H1 (cell line): ENCODE measurements around the gene HTR3E. TPM values are rescaled to one million over a fixed set of nuclear protein-coding genes. Genes with fewer than 3 reads are reported as not detected.

Source experiments
- CTCF ChIA-PET: fragments of 300-600 bp; sonication (Branson Sonifier 250); formaldehyde crosslinking; loops from one replicate; lab custom pipeline; 2021; ENCODE audit not compliant: partially characterized antibody; lab: Charles Lee
- POLR2A ChIA-PET: fragments of 300-600 bp; sonication (Branson Sonifier 250); formaldehyde crosslinking; loops from one replicate; lab custom pipeline; 2021; ENCODE audit warnings: inconsistent platforms; ENCODE audit not compliant: partially characterized antibody; lab: Charles Lee
- DNase-seq, 2 experiments: peaks; one replicate each; pipeline versions ENCODE4 v3.0.0 to v3.0.0-alpha.2; 2010 to 2022; ENCODE audit warnings: low spot score in 2 of 2, low read depth in 1 of 2, mixed read lengths in 1 of 2
- FAIRE-seq: peaks from 2 replicates; lab custom pipeline; 2011; peaks lifted over from hg19 to GRCh38; lab: Jason Lieb, UNC
- H2AFZ ChIP-seq: 2 replicates; pipeline ENCODE4 v1.8.1; 2012; ENCODE audit warnings: low read length, inconsistent platforms
- H2AK5ac ChIP-seq: 2 replicates; pipeline ENCODE4 v1.6.1; 2013; ENCODE audit warnings: low read depth, low read length
- H2BK120ac ChIP-seq: replicated peaks from 2 replicates; pipeline ENCODE3; 2013; ENCODE audit warnings: low read depth, low read length, inconsistent platforms
- H2BK12ac ChIP-seq: 2 replicates; pipeline ENCODE4 v1.6.1; 2013; ENCODE audit warnings: low read depth, low read length
- H2BK15ac ChIP-seq: 2 replicates; pipeline ENCODE4 v1.6.1; 2013; ENCODE audit warnings: low read length
- H2BK20ac ChIP-seq: 2 replicates; pipeline ENCODE4 v1.6.1; 2013; ENCODE audit warnings: low read length
- H2BK5ac ChIP-seq: 2 replicates; pipeline ENCODE4 v1.6.1; 2013; ENCODE audit warnings: low read depth, low read length
- H3K14ac ChIP-seq: 2 replicates; pipeline ENCODE4 v1.6.1; 2013; ENCODE audit warnings: inconsistent platforms; ENCODE audit not compliant: insufficient read length
- H3K18ac ChIP-seq: 2 replicates; pipeline ENCODE4 v1.6.1; 2013; ENCODE audit warnings: low read length; ENCODE audit errors: extremely low read depth
- H3K23ac ChIP-seq: 2 replicates; pipeline ENCODE4 v1.6.1; 2013; ENCODE audit warnings: inconsistent platforms; ENCODE audit not compliant: insufficient read length
- H3K23me2 ChIP-seq: 2 replicates; pipeline ENCODE4 v1.6.1; 2013; ENCODE audit warnings: low read depth, low read length
- H3K27ac ChIP-seq: 2 replicates; pipeline ENCODE4 v1.6.1; 2011; ENCODE audit warnings: low read depth, low read length, inconsistent platforms
- H3K27me3 ChIP-seq, 4 experiments: replicated peaks in 1 of 4; 1 replicate in 1 of 4; 2 replicates in 3 of 4; pipeline versions ENCODE4 v1.6.1 to v1.8.1; 2011 to 2013; ENCODE audit warnings: low read length in 3 of 4, mild to moderate bottlenecking in 3 of 4, inconsistent platforms in 2 of 4, mixed read lengths in 2 of 4, moderate library complexity in 1 of 4; ENCODE audit not compliant: control insufficient read depth in 3 of 4, insufficient read depth in 3 of 4; ENCODE audit errors: extremely low read depth in 1 of 4
- H3K36me3 ChIP-seq, 4 experiments: 2 replicates each; pipeline versions ENCODE4 v1.6.1 to v1.8.1; 2011 to 2013; ENCODE audit warnings: mild to moderate bottlenecking in 4 of 4, low read length in 3 of 4, moderate library complexity in 2 of 4, control low read depth in 1 of 4, inconsistent platforms in 1 of 4; ENCODE audit not compliant: insufficient read depth in 4 of 4, control insufficient read depth in 2 of 4
- H3K4ac ChIP-seq: replicated peaks from 2 replicates; pipeline ENCODE3; 2013; ENCODE audit warnings: low read length, low read depth, mixed read lengths, inconsistent platforms; ENCODE audit not compliant: insufficient read length
- H3K4me1 ChIP-seq, 4 experiments: replicated peaks in 1 of 4; 1 replicate in 1 of 4; 2 replicates in 3 of 4; pipeline versions ENCODE4 v1.6.1 to v1.8.1; 2011 to 2013; ENCODE audit warnings: low read length in 3 of 4, inconsistent platforms in 2 of 4, mixed read lengths in 1 of 4; ENCODE audit not compliant: insufficient read depth in 4 of 4, control insufficient read depth in 3 of 4
- H3K4me2 ChIP-seq, 2 experiments: 2 replicates each; pipeline versions ENCODE4 v1.6.1 to v1.8.1; 2011 to 2013; ENCODE audit warnings: low read depth in 2 of 2, low read length in 2 of 2, control low read depth in 1 of 2, inconsistent platforms in 1 of 2, mild to moderate bottlenecking in 1 of 2; ENCODE audit not compliant: insufficient read depth in 1 of 2
- H3K4me3 ChIP-seq, 4 experiments: fragments of 200-600, 300-600 bp in 1 of 4; sonication (generic), shearing (Covaris generic), sonication (Bioruptor Twin) in 1 of 4; 2 replicates each; pipeline versions ENCODE4 v1.5.1 to v1.8.1; 2011 to 2016; ENCODE audit warnings: low read length in 4 of 4, low read depth in 3 of 4, control low read depth in 2 of 4, inconsistent platforms in 2 of 4, mild to moderate bottlenecking in 2 of 4, mixed read lengths in 1 of 4, moderate library complexity in 1 of 4; ENCODE audit not compliant: insufficient read depth in 2 of 4; ENCODE audit errors: extremely low read depth in 1 of 4
- H3K56ac ChIP-seq: replicated peaks from 2 replicates; pipeline ENCODE3; 2013; ENCODE audit warnings: low read depth, mild to moderate bottlenecking, mixed read lengths, low read length, inconsistent platforms; ENCODE audit not compliant: insufficient read length
- H3K79me1 ChIP-seq: 2 replicates; pipeline ENCODE4 v1.6.1; 2013; ENCODE audit warnings: low read depth, low read length, control low read depth
- H3K79me2 ChIP-seq, 2 experiments: 2 replicates each; pipeline versions ENCODE4 v1.6.1 to v1.8.1; 2012 to 2013; ENCODE audit warnings: low read length in 2 of 2, mild to moderate bottlenecking in 2 of 2, inconsistent platforms in 1 of 2; ENCODE audit not compliant: insufficient read depth in 2 of 2, control insufficient read depth in 1 of 2
- H3K9ac ChIP-seq, 4 experiments: replicated peaks in 1 of 4; 1 replicate in 1 of 4; 2 replicates in 3 of 4; pipeline versions ENCODE4 v1.6.1 to v1.8.1; 2011 to 2013; ENCODE audit warnings: low read depth in 3 of 4, low read length in 3 of 4, control low read depth in 2 of 4, mild to moderate bottlenecking in 2 of 4, moderate library complexity in 2 of 4, inconsistent platforms in 1 of 4; ENCODE audit errors: extremely low read depth in 1 of 4
- H3K9me3 ChIP-seq, 2 experiments: 2 replicates each; pipeline versions ENCODE4 v1.6.1 to v1.8.1; 2012 to 2013; ENCODE audit warnings: mild to moderate bottlenecking in 2 of 2, moderate library complexity in 2 of 2, control low read depth in 1 of 2, inconsistent platforms in 1 of 2, low read depth in 1 of 2, low read length in 1 of 2, mixed read lengths in 1 of 2; ENCODE audit not compliant: insufficient read depth in 2 of 2
- H4K20me1 ChIP-seq, 2 experiments: replicated peaks in 1 of 2; 2 replicates each; pipeline versions ENCODE3 to v1.8.1; 2011 to 2013; ENCODE audit warnings: inconsistent platforms in 2 of 2, low read length in 2 of 2, mild to moderate bottlenecking in 1 of 2; ENCODE audit not compliant: insufficient read depth in 2 of 2, control insufficient read depth in 1 of 2
- H4K5ac ChIP-seq: 2 replicates; pipeline ENCODE4 v1.6.1; 2013; ENCODE audit warnings: low read length, low read depth, mixed read lengths, inconsistent platforms; ENCODE audit not compliant: insufficient read length
- H4K8ac ChIP-seq: 2 replicates; pipeline ENCODE4 v1.8.0; 2013; ENCODE audit warnings: mild to moderate bottlenecking, moderate library complexity, low read length, inconsistent platforms; ENCODE audit not compliant: insufficient read depth; ENCODE audit errors: extremely low read depth
- H4K91ac ChIP-seq: replicated peaks from 2 replicates; pipeline ENCODE3; 2013; ENCODE audit warnings: low read length, mixed read lengths, inconsistent platforms; ENCODE audit not compliant: insufficient read length
- ASH2L ChIP-seq: fragments of 200-600, 300-600 bp; sonication (generic); IDR thresholded peaks from one replicate; pipeline ENCODE4 v1.7.1; 2017; ENCODE audit warnings: low read length
- CREB1 ChIP-seq: IDR thresholded peaks from 2 replicates; pipeline ENCODE4 v1.6.1; 2012; ENCODE audit warnings: inconsistent platforms
- EGR1 ChIP-seq: IDR thresholded peaks from 2 replicates; pipeline ENCODE4 v1.6.1; 2011; ENCODE audit warnings: low read depth, low read length, borderline replicate concordance
- GTF2F1 ChIP-seq: IDR thresholded peaks from 2 replicates; pipeline ENCODE4 v1.6.1; 2012; ENCODE audit warnings: low read depth, low read length, improper control_type of control experiment, borderline replicate concordance
- JUND ChIP-seq: IDR thresholded peaks from 2 replicates; pipeline ENCODE4 v1.6.1; 2011; ENCODE audit warnings: mild to moderate bottlenecking, improper control_type of control experiment, low read length
- NRF1 ChIP-seq: IDR thresholded peaks from 2 replicates; pipeline ENCODE4 v1.6.1; 2011; ENCODE audit warnings: mild to moderate bottlenecking, low read depth, low read length, improper control_type of control experiment
- POLR2AphosphoS5 ChIP-seq: IDR thresholded peaks from 2 replicates; pipeline ENCODE4 v1.6.1; 2011; ENCODE audit warnings: low read depth, low read length
- POU5F1 ChIP-seq: IDR thresholded peaks from 2 replicates; pipeline ENCODE4 v1.6.1; 2011; ENCODE audit warnings: low read depth, mild to moderate bottlenecking, low read length, moderate library complexity
- SIN3A ChIP-seq, 2 experiments: IDR thresholded peaks in 1 of 2; conservative IDR thresholded peaks in 1 of 2; 2 replicates each; pipeline ENCODE4 v1.6.1; 2011 to 2012; ENCODE audit warnings: low read length in 2 of 2, improper control_type of control experiment in 1 of 2, low read depth in 1 of 2, mild to moderate bottlenecking in 1 of 2
- USF2 ChIP-seq: IDR thresholded peaks from 2 replicates; pipeline ENCODE4 v1.6.1; 2011; ENCODE audit warnings: low read length, improper control_type of control experiment
- ZNF274 ChIP-seq: IDR thresholded peaks from 2 replicates; pipeline ENCODE4 v1.7.0; 2012; ENCODE audit warnings: low read length, borderline replicate concordance; ENCODE audit errors: extremely low read depth
- WGBS, 2 experiments: shearing (Covaris generic) in 1 of 2; methylation state at CpG; one replicate each; pipeline versions ENCODE4 v1.1.6 to v1.1.7; 2013 to 2015; ENCODE audit warnings: low lambda C conversion rate in 2 of 2, mixed read lengths in 2 of 2, inconsistent platforms in 1 of 2, low coverage in 1 of 2, missing lambda C conversion rate in 1 of 2; ENCODE audit not compliant: insufficient replicate concordance in 2 of 2, insufficient coverage in 1 of 2, insufficient read length in 1 of 2; ENCODE audit errors: extremely low coverage in 1 of 2, missing lambda C conversion rate in 1 of 2; 5-methylcytosine and 5-hydroxymethylcytosine counted together
- polyA plus RNA-seq, 7 experiments: library from polyadenylated mRNA; depleted of rRNA in 3 of 7; stranded (reverse) in 5 of 7; unstranded in 2 of 7; fragments of >200 nt in 5 of 7; fragments of 200-250 nt in 2 of 7; gene quantifications; 1 replicate in 5 of 7; 2 replicates in 1 of 7; 4 replicates in 1 of 7; pipeline versions ENCODE4 v1.2.1 to v1.2.3, GENCODE V29; 2011 to 2013; ENCODE audit warnings: missing spikeins in 2 of 7, mixed read lengths in 2 of 7
- total RNA-seq: library from RNA; stranded (reverse); fragmentation: NEBNext Ultra II Directional; extraction: Animal tissue kit (Norgen Biotek cat#: 25700); gene quantifications from 2 replicates; pipeline ENCODE4 v1.2.1, GENCODE V29; 2021

HTR3E gene
- total and polyA plus RNA-seq, 2 of the 8 experiments (the other 6 are each of a cell fraction or from before 2014, with no cell fraction given): not detected

GRCh38 chr3:184081116-184081830 lies 15.6 kb upstream of the HTR3E start:
- Histone ChIP-seq H2BK120ac (no peak overlapping the region), H3K79me1 (no peaks in the 10 kb centered on the region), H3K23me2 (no peaks in the 10 kb centered on the region; the same call in 1 of the 2 replicates), H4K8ac (no peak overlapping the region; the same call in 1 of the 2 replicates), H4K5ac (no peak overlapping the region), H3K56ac (no peak overlapping the region), H3K79me2 (no peaks in the 10 kb centered on the region), H2BK15ac (no peak overlapping the region), H3K4me2 (no peak overlapping the region), H3K9ac (no peak overlapping the region), H2BK20ac (no peak overlapping the region), H3K9me3 (no peaks in the 10 kb centered on the region), H3K4ac (no peak overlapping the region), H2BK12ac (no peak overlapping the region), H2AFZ (0 out of 2 replicates have a peak overlapping the region, but pooled peaks have one; percentile 44), H3K4me3 (no peak overlapping the region), H4K20me1 (no peaks in the 10 kb centered on the region), H3K27me3 (no peaks in the 10 kb centered on the region; a peak in 1 of 7 replicates), H4K91ac (no peak overlapping the region), H3K23ac (no peak overlapping the region), H2BK5ac (no peak overlapping the region), H3K36me3 (no peaks in the 10 kb centered on the region), H3K18ac (no peak overlapping the region), H3K14ac (no peak overlapping the region), H3K4me1 (no peaks in the 10 kb centered on the region), H3K27ac (no peak overlapping the region), H2AK5ac (no peak overlapping the region)
- DNase-seq: no peak
- WGBS, 2 experiments: 85% methylated on average over 16 of the region's 16 CpGs; no CpG with 5 or more reads in 1 of the 2 experiments
- CTCF ChIA-PET: interaction anchor here (0.6 to 1.3 kb wide), 5 partner anchors 9 to 244 kb away, joined by 3 to 4 read pairs (median 3); no protein-coding TSS in a partner anchor
- POLR2A ChIA-PET: interaction anchor here (0.6 to 0.8 kb wide), 2 partner anchors 14 to 72 kb away, joined by 3 to 4 read pairs; no protein-coding TSS in a partner anchor
- no peak for FAIRE-seq
- TF ChIP-seq USF2: no peak
- TF ChIP-seq CREB1: no peak
- TF ChIP-seq POU5F1: no peak
- no peak for TF ChIP-seq GTF2F1
- no peak for TF ChIP-seq EGR1
- no peak for TF ChIP-seq NRF1
- TF ChIP-seq POLR2AphosphoS5: no peak
- TF ChIP-seq SIN3A (conservative IDR thresholded peaks at IDR 0.05 in 1 of 2, IDR thresholded peaks at IDR 0.05 in 1 of 2; ENCODE audit: low read depth in 1 of 2, low read length in 2 of 2): no peak
- no peak for TF ChIP-seq JUND
- no peak for TF ChIP-seq ASH2L
- TF ChIP-seq ZNF274: no peak
